K562 (cell line): ENCODE results near the gene PLEKHN1. TPM values are rescaled to one million over a fixed set of nuclear protein-coding genes. Genes with fewer than 3 reads are reported as not detected.

Experiments
- ARID1B ChIP-seq: fragments of 450-650 bp; IDR thresholded peaks from 2 replicates; pipeline ENCODE4 v1.6.1; 2016; ENCODE audit warnings: antibody characterized with exemption, mild to moderate bottlenecking, inconsistent platforms
- C11orf30 ChIP-seq: fragments of 450-650 bp; IDR thresholded peaks from 2 replicates; pipeline ENCODE4 v1.6.1; 2016; ENCODE audit warnings: low read depth, mild to moderate bottlenecking
- CBX5 ChIP-seq: IDR thresholded peaks from 2 replicates; pipeline ENCODE4 v1.6.1; 2014; ENCODE audit warnings: low read depth, borderline replicate concordance
- CTBP1 ChIP-seq: fragments of 450-650 bp; IDR thresholded peaks from 2 replicates; pipeline ENCODE4 v1.6.1; 2016; ENCODE audit warnings: borderline replicate concordance
- DNMT1 ChIP-seq: fragments of 450-650 bp; IDR thresholded peaks from 2 replicates; pipeline ENCODE4 v1.6.1; 2016; ENCODE audit warnings: antibody characterized with exemption, mild to moderate bottlenecking
- ETV5 ChIP-seq: sonication (generic); formaldehyde crosslinking; IDR thresholded peaks from 2 replicates; pipeline ENCODE4 v1.4.0; 2020; ENCODE audit warnings: low read depth, mild to moderate bottlenecking, missing genetic modification reagents
- FIP1L1 ChIP-seq: fragments of 200-400 bp; formaldehyde crosslinking; IDR thresholded peaks from 2 replicates; pipeline ENCODE4 v1.6.1; 2018; ENCODE audit warnings: mild to moderate bottlenecking, low read depth, low read length; ENCODE audit not compliant: poor library complexity, severe bottlenecking
- GTF2F1 ChIP-seq: IDR thresholded peaks from 2 replicates; pipeline ENCODE4 v1.6.1; 2011; ENCODE audit warnings: low read depth, low read length, improper control_type of control experiment
- HMGN3 ChIP-seq: IDR thresholded peaks from 2 replicates; pipeline ENCODE4 v1.6.1; 2011; ENCODE audit warnings: borderline replicate concordance, low read depth, mild to moderate bottlenecking, mixed read lengths, low read length; ENCODE audit not compliant: insufficient read length; ENCODE audit errors: extremely low read depth
- KDM5B ChIP-seq: fragments of 200-600 bp; sonication (generic); IDR thresholded peaks from 2 replicates; pipeline ENCODE4 v1.6.1; 2012; ENCODE audit warnings: low read depth, mild to moderate bottlenecking, moderate library complexity, low read length, control low read depth, inconsistent platforms; ENCODE audit not compliant: insufficient replicate concordance
- MEF2A ChIP-seq: IDR thresholded peaks from 2 replicates; pipeline ENCODE4 v1.6.1; 2011; ENCODE audit warnings: low read depth, mild to moderate bottlenecking, low read length, moderate library complexity; ENCODE audit not compliant: control insufficient read depth
- NEUROD1 ChIP-seq: fragments of 150-350 bp; IDR thresholded peaks from 2 replicates; pipeline ENCODE4 v1.6.1; 2014; ENCODE audit warnings: borderline replicate concordance, low read length, low read depth; ENCODE audit not compliant: partially characterized antibody
- NFATC3 ChIP-seq: fragments of 450-650 bp; IDR thresholded peaks from 2 replicates; pipeline ENCODE4 v1.6.1; 2017; ENCODE audit warnings: mild to moderate bottlenecking
- PHF8 ChIP-seq: fragments of 200-600 bp; sonication (generic); IDR thresholded peaks from 2 replicates; pipeline ENCODE4 v1.6.1; 2012; ENCODE audit warnings: mixed run types, mild to moderate bottlenecking, inconsistent platforms, low read length, moderate library complexity, borderline replicate concordance
- POLR2G ChIP-seq: fragments of 200-400 bp; formaldehyde crosslinking; IDR thresholded peaks from 2 replicates; pipeline ENCODE4 v1.6.1; 2017; ENCODE audit warnings: low read depth, mild to moderate bottlenecking, antibody characterized with exemption, low read length, moderate library complexity
- RAD21 ChIP-seq, 2 experiments: fragments of 250-450 bp in 1 of 2; fragments of 450-650 bp in 1 of 2; sonication (Bioruptor Pico) in 1 of 2; formaldehyde crosslinking in 1 of 2; IDR thresholded peaks in 1 of 2; conservative IDR thresholded peaks in 1 of 2; 2 replicates each; pipeline versions ENCODE4 v1.4.0 to v1.8.0; 2020 to 2022; ENCODE audit warnings: mild to moderate bottlenecking in 2 of 2, moderate library complexity in 1 of 2
- SIN3A ChIP-seq, 2 experiments: fragments of 150-350 bp in 1 of 2; IDR thresholded peaks; 2 replicates each; pipeline ENCODE4 v1.6.1; 2011 to 2016; ENCODE audit warnings: borderline replicate concordance in 2 of 2, low read depth in 2 of 2, low read length in 2 of 2, mild to moderate bottlenecking in 2 of 2, moderate library complexity in 2 of 2; ENCODE audit not compliant: control insufficient read depth in 1 of 2
- SRSF9 ChIP-seq: fragments of 200-400 bp; formaldehyde crosslinking; IDR thresholded peaks from 2 replicates; pipeline ENCODE4 v1.6.1; 2017; ENCODE audit warnings: low read depth, low read length, borderline replicate concordance
- TEAD1 ChIP-seq, 2 experiments: fragments of 450-650 bp in 1 of 2; sonication (generic) in 1 of 2; formaldehyde crosslinking; IDR thresholded peaks; 2 replicates each; pipeline versions ENCODE4 v1.4.0 to v1.8.0; 2020 to 2022; ENCODE audit warnings: mild to moderate bottlenecking in 2 of 2, missing genetic modification reagents in 1 of 2
- THRAP3 ChIP-seq: fragments of 450-650 bp; IDR thresholded peaks from 2 replicates; pipeline ENCODE4 v1.6.1; 2016; ENCODE audit warnings: mild to moderate bottlenecking, inconsistent platforms, borderline replicate concordance
- XRCC4 ChIP-seq: IDR thresholded peaks from one replicate; pipeline ENCODE4 v1.6.1; 2011; ENCODE audit not compliant: insufficient read depth, insufficient read length; ENCODE audit errors: extremely low read depth
- ZFP30 ChIP-seq: fragments of 250-450 bp; sonication (Bioruptor Pico); IDR thresholded peaks from 2 replicates; pipeline ENCODE4 v1.8.0; 2022; ENCODE audit warnings: moderate library complexity, mild to moderate bottlenecking, inconsistent platforms, borderline replicate concordance
- ZNF12 ChIP-seq: sonication (generic); formaldehyde crosslinking; IDR thresholded peaks from 2 replicates; pipeline ENCODE4 v1.4.0; 2020; ENCODE audit warnings: mild to moderate bottlenecking, missing genetic modification reagents
- polyA plus RNA-seq, 8 experiments: library from polyadenylated mRNA; depleted of rRNA in 4 of 8; stranded (reverse) in 5 of 8; unstranded in 3 of 8; fragments of >200 nt; fragmentation: Nextera tagmentation in 2 of 8; fragmentation: Illumina TruSeq in 1 of 8; extraction: Ambion mirVana in 2 of 8; extraction: Trizol in 1 of 8; gene quantifications; 2 replicates each; pipeline versions ENCODE4 v1.2.1 to v1.2.3, GENCODE V29; 2011 to 2014; ENCODE audit warnings: inconsistent platforms in 1 of 8, missing spikeins in 1 of 8
- total RNA-seq, 7 experiments: library from RNA; depleted of rRNA in 6 of 7; stranded (reverse); fragments of >200 nt in 6 of 7; fragmentation: Illumina TruSeq in 2 of 7; extraction: Trizol in 2 of 7; gene quantifications; 2 replicates each; pipeline versions ENCODE4 v1.2.1 to v1.2.3, GENCODE V29; 2011 to 2021; ENCODE audit warnings: low replicate concordance in 1 of 7
- TF ChIP-seq, protein P1 (sequence below): sonication (generic); formaldehyde crosslinking; IDR thresholded peaks from 2 replicates; pipeline ENCODE4 v1.5.0; 2020; ENCODE audit warnings: missing genetic modification reagents
- TF ChIP-seq, protein P2 (sequence below): sonication (generic); formaldehyde crosslinking; IDR thresholded peaks from 2 replicates; pipeline ENCODE4 v1.9.0; 2022; ENCODE audit warnings: mild to moderate bottlenecking, missing genetic modification reagents
- TF ChIP-seq, protein P3 (sequence below), 2 experiments: fragments of 450-650 bp in 1 of 2; sonication (generic) in 1 of 2; formaldehyde crosslinking in 1 of 2; IDR thresholded peaks in 1 of 2; conservative IDR thresholded peaks in 1 of 2; 2 replicates each; pipeline versions ENCODE4 v1.6.1 to v1.8.1; 2016 to 2023; ENCODE audit warnings: mild to moderate bottlenecking in 2 of 2, moderate library complexity in 2 of 2, inconsistent platforms in 1 of 2, missing genetic modification reagents in 1 of 2

The PLEKHN1 gene
- total and polyA plus RNA-seq, 9 of the 15 experiments (the other 6 are each of a cell fraction or from before 2014, with no cell fraction given) = 0.07 to 1.5 (median 0.13) TPM; not detected in 2

DNA sequence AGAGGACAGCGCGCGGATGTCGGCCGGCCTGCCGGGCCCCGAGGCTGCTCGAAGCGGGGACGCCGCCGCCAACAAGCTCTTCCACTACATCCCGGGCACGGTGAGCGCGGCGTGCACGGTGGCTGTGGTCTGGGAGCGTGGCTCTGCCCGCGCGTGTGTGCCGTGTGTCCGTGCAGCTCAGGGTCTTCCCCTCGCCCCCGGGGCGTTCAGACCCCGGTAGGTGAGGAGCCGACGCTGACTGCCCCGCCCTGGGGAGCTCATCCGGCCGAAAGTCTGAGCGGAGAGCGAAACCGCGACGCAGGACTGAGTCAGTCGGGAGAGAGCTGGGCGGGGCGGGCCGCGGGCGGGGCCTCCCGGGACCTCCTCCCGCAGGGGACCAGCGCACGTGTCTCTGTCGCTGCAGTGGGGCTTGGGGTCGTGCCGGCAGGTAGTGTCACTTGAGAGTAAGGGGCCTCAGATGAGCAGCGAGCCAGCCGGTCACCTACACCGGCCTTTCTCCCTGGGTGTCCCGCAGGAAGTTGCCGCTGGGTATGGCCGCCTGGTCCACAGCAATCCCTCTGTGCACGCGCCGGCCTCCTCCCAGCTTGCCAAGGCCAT lies 520 bp downstream of the PLEKHN1 start (continued):
- TF ChIP-seq RAD21 (CRISPR knock-in tag; conservative IDR thresholded peaks at IDR 0.05 in 1 of 2, IDR thresholded peaks at IDR 0.05 in 1 of 2) (peak in 1 of 2 experiments; percentile 6; a peak in 1 of 4 replicates), ETV5 (CRISPR knock-in tag) (peak; percentile 91), TEAD1 (CRISPR knock-in tag; IDR thresholded peaks at IDR 0.05) (no peak), FIP1L1 (peak; percentile 86), MEF2A (no peak), CBX5 (no peak), PHF8 (peak; percentile 76; the same call in 1 of the 2 replicates), ZFP30 (CRISPR knock-in tag) (no peak), XRCC4 (no peak), C11orf30 (no peak), SIN3A (IDR thresholded peaks at IDR 0.05; ENCODE audit: borderline replicate concordance in 2 of 2, control insufficient read depth in 1 of 2, low read depth in 2 of 2, low read length in 2 of 2) (peak; percentile 69 to 77; a peak in 2 of 4 replicates), POLR2G (peak; percentile 88), NFATC3 (no peak), ZNF12 (CRISPR knock-in tag) (peak; percentile 88), ARID1B (peak; percentile 15), HMGN3 (peak; percentile 49), THRAP3 (no peak), NEUROD1 (peak; percentile 21), GTF2F1 (no peak), CTBP1 (peak; percentile 75), DNMT1 (no peak), KDM5B (peak; percentile 50), SRSF9 (no peak)
- TF ChIP-seq, protein P1, sequence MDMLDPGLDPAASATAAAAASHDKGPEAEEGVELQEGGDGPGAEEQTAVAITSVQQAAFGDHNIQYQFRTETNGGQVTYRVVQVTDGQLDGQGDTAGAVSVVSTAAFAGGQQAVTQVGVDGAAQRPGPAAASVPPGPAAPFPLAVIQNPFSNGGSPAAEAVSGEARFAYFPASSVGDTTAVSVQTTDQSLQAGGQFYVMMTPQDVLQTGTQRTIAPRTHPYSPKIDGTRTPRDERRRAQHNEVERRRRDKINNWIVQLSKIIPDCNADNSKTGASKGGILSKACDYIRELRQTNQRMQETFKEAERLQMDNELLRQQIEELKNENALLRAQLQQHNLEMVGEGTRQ = peak; percentile 38; the same call in 1 of the 2 replicates
- TF ChIP-seq, protein P2, sequence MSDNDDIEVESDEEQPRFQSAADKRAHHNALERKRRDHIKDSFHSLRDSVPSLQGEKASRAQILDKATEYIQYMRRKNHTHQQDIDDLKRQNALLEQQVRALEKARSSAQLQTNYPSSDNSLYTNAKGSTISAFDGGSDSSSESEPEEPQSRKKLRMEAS = peak; percentile 92
- TF ChIP-seq, protein P3, sequence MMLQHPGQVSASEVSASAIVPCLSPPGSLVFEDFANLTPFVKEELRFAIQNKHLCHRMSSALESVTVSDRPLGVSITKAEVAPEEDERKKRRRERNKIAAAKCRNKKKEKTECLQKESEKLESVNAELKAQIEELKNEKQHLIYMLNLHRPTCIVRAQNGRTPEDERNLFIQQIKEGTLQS (IDR thresholded peaks at IDR 0.05) = peak; percentile 30; the same call in 1 of the 2 replicates
- TF ChIP-seq, protein P3 (CRISPR knock-in tag; conservative IDR thresholded peaks at IDR 0.05) = no peak
